Large intestine (tissue), 3 donors: ENCODE measurements around the gene RAB3C. TPM values are rescaled to one million over a fixed set of nuclear protein-coding genes. Genes with fewer than 3 reads are reported as not detected.
"Not testable (repeated sequence)": the region's sequence is repeated elsewhere in the genome, so short reads cannot be mapped to it uniquely, and the experiment has no call there.

Experiments
- DNase-seq, 2 donors: peaks; one replicate each; pipeline versions ENCODE4 v3.0.0 to v3.0.0-alpha.2; 2013
- H3K27ac ChIP-seq: one replicate; pipeline ENCODE4 v1.5.1; 2013; ENCODE audit warnings: low read length
- H3K27me3 ChIP-seq: 2 replicates; pipeline ENCODE4 v1.6.1; 2013; ENCODE audit warnings: low read length; ENCODE audit not compliant: control insufficient read depth, insufficient read depth
- H3K36me3 ChIP-seq: 2 replicates; pipeline ENCODE4 v1.6.1; 2013; ENCODE audit warnings: low read length; ENCODE audit not compliant: control insufficient read depth, insufficient read depth
- H3K4me1 ChIP-seq: one replicate; pipeline ENCODE4 v1.6.1; 2013; ENCODE audit warnings: low read length; ENCODE audit not compliant: control insufficient read depth, insufficient read depth
- H3K4me3 ChIP-seq: one replicate; pipeline ENCODE4 v1.5.1; 2013; ENCODE audit warnings: low read length
- H3K9me3 ChIP-seq: one replicate; pipeline ENCODE4 v1.6.1; 2013; ENCODE audit warnings: mild to moderate bottlenecking, low read depth, low read length, moderate library complexity; ENCODE audit not compliant: control insufficient read depth
- whole genome bisulfite sequencing: methylation state at CpG from one replicate; pipeline ENCODE4 v1.1.5; 2013; ENCODE audit warnings: low lambda C conversion rate; ENCODE audit not compliant: insufficient coverage; 5-methylcytosine and 5-hydroxymethylcytosine counted together
- polyA plus RNA-seq: library from polyadenylated mRNA; unstranded; fragments of 120-200 nt; gene quantifications from one replicate; pipeline ENCODE4 v1.2.1, GENCODE V29; 2013

Gene RAB3C
- polyA plus RNA-seq, 1 donor = 12.6 TPM

DNA sequence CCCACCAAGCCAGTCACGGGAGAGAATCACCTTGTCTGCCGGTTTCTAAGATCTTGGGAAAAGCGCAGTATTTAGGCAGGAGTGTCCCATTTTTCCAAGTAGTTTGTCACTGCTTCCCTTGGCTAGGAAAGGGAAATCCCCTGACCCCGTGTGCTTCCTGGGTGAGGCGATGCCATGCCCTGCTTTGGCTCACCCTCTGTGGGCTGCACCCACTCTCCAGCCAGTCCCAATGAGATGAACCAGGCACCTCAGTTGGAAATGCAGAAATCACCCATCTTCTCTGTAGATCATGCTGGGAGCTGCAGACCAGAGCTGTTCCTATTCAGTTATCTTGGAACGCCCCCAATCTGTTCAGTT lies 116.9 kb downstream of the RAB3C start:
- H3K4me1 ChIP-seq = no peaks in the 10 kb centered on the region
- H3K36me3 ChIP-seq = no peaks in the 10 kb centered on the region
- no CpG with 5 or more reads among the region's 6 CpGs for WGBS
- H3K27me3 ChIP-seq = no peaks in the 10 kb centered on the region
- no peak overlapping the region for H3K27ac ChIP-seq
- DNase-seq = no peak
- H3K4me3 ChIP-seq = no peak overlapping the region
- H3K9me3 ChIP-seq = no peaks in the 10 kb centered on the region

DNA sequence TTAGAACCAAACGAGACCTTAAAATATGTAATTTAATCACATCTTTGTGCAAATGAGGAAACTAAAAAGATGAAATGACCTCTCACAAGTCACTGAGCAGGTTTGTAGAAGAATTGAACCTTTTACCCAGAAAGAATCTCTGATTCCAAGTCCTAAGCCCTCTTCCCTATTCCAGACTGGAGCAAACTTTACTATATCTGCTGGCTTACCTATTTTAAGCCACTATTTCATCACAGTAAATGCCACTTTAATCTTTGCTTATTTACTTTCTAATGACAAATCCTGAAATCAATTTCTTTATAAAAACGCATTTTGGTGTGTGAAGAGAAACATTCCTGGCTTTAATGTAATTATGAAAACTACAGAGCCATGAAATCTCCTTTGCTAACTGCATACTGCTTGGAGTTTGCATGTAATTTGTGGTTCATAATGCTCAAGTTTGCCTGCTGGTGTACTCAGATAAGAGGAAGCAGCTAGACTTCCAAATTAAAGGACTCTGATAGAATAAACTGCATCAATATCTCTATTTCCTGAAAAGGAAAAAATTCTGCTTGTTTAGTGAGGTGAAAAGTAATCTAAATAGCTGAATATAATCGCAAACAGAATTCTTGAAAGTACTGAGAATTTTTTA lies 121.2 kb downstream of the RAB3C start:
- 100% methylated on average over 1 of the region's 3 CpGs for WGBS
- no peak for DNase-seq
- Histone ChIP-seq H3K27ac (no peak overlapping the region), H3K9me3 (no peaks in the 10 kb centered on the region), H3K4me1 (no peaks in the 10 kb centered on the region), H3K27me3 (no peaks in the 10 kb centered on the region), H3K36me3 (no peaks in the 10 kb centered on the region), H3K4me3 (no peak overlapping the region)

DNA sequence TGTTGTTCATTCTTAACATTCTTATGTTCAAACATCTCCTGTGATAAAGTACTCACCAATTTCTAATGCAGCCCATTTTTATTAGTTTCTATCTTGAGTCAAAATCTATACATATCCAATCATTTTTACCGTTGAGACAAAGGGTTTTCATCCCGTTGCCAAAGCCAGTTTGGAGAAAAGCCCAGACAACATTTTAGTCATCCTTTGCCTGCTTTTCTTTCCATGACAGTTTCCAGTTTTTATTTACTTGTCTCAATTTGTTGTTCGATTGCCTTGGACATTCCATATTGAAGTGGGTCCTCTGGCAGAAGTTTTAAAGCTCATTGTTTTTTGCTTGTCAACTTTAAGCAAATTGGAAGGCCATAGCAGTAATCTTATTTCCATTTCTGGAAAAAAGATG lies 123.9 kb downstream of the RAB3C start:
- DNase-seq = no peak
- H3K9me3 ChIP-seq = no peaks in the 10 kb centered on the region
- H3K27me3 ChIP-seq = no peaks in the 10 kb centered on the region
- H3K36me3 ChIP-seq = no peaks in the 10 kb centered on the region
- no peaks in the 10 kb centered on the region for H3K4me1 ChIP-seq
- WGBS = 92% methylated on average over 3 of the region's 3 CpGs
- H3K27ac ChIP-seq = no peak overlapping the region
- H3K4me3 ChIP-seq = no peak overlapping the region

DNA sequence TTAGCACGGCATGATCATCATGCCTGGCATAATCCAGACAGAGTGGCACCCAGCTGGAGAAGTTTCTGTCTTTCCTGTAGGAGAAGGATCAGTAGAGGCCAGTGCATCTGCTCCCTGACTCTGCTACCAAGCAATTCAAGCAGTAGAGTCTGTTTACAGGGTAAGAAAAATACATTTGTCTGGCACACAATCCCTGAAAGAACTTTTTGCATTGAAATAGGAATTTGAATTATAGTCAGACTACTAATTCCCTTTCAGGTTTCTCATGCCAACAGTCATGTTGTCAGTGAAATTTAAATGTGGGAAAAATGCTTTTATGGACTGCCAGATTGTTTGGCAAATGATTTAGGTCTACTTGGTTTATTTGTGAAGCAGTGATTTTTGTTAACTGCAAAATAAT lies 125.6 kb downstream of the RAB3C start:
- H3K27me3 ChIP-seq = no peaks in the 10 kb centered on the region
- no peaks in the 10 kb centered on the region for H3K36me3 ChIP-seq
- no peaks in the 10 kb centered on the region for H3K4me1 ChIP-seq
- no peak overlapping the region for H3K4me3 ChIP-seq
- no peaks in the 10 kb centered on the region for H3K9me3 ChIP-seq
- WGBS = no CpG with 5 or more reads among the region's 1 CpG
- no peak for DNase-seq
- no peak overlapping the region for H3K27ac ChIP-seq

DNA sequence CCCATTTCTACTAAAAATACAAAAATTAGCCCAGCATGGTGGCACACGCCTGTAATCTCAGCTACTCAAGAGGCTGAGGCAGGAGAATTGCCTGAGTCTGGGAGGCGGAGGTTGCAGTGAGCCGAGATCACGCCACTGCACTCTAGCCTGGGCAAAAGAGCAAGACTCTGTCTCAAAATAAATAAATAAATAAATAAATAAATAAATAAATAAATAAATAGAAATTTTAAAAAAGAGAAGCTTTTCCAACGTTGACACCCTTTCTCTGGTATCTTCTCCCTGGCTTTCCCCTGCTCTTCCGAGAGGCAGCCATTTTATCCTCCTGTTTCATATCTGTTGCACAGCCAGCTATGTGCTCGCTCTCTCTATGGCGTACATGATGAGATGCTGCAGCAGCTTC lies 127.5 kb downstream of the RAB3C start:
- H3K27me3 ChIP-seq, H3K36me3 ChIP-seq, H3K27ac ChIP-seq, DNase-seq, H3K4me3 ChIP-seq, H3K9me3 ChIP-seq, H3K4me1 ChIP-seq: not testable (repeated sequence)
- 97% methylated on average over 4 of the region's 8 CpGs for WGBS

DNA sequence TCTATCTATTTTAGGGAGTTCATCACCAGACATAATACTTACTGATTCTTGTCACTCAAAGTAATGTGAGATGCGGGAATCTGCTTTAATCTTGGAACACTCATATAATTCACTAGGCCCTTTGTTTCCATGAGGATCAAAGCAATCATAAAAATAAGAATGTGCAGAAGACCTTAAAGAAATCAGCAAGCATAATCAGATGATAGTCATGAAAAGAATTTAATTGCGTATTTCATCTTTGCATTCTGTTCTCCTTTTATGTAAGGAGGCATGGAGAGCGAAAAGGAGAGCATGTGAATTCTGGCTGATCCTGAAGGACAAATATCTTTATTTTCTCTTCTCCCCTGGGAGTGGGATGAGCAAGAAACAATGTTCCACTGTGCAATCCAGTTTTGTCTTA lies 128.0 kb downstream of the RAB3C start:
- H3K4me3 ChIP-seq = no peak overlapping the region
- H3K9me3 ChIP-seq = no peaks in the 10 kb centered on the region
- H3K36me3 ChIP-seq = no peaks in the 10 kb centered on the region
- H3K27ac ChIP-seq = no peak overlapping the region
- WGBS = 100% methylated on average over 1 of the region's 3 CpGs
- no peaks in the 10 kb centered on the region for H3K4me1 ChIP-seq
- H3K27me3 ChIP-seq = no peaks in the 10 kb centered on the region
- DNase-seq = no peak

DNA sequence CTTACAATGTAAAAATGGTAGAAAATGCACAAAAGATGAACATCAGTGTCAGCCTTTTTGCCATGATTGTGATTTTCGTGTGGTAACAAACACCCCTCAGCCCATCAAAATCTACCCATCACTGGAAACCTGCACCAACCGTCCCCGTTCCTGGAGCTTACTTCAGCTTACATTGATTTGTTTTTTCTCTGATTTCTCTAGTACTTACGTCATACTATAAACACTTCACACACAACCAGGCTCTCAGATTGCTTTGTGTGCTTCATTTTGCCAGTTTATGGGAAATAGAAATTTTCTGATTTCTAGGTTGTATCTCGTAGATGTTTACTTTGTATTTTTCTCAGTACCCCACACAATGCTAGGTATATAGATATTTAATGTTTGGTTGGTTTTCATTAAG lies 129.1 kb downstream of the RAB3C start:
- Histone ChIP-seq H3K9me3 (no peaks in the 10 kb centered on the region), H3K27me3 (no peaks in the 10 kb centered on the region), H3K4me1 (no peaks in the 10 kb centered on the region), H3K36me3 (no peaks in the 10 kb centered on the region), H3K27ac (no peak overlapping the region), H3K4me3 (no peak overlapping the region)
- DNase-seq = no peak
- 81% methylated on average over 4 of the region's 5 CpGs for WGBS

DNA sequence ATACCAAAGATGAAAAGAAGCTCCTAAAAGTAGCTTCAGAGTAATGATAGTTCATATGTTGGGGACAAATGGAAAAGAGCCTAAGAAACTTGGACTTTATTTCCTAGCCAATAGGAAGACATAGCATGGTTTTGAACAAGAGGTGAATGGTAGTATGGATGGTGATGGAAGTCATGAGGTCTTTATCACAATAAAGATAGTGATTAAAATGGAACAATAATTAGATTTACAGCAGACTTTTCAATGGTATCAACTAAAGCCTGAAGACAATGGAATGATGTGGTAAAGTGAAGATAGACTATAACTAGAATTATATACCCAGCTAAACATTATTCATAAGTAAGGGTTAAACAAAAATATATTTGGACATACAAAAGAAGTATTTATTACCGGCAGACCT lies 131.2 kb downstream of the RAB3C start:
- no peaks in the 10 kb centered on the region for H3K27me3 ChIP-seq
- H3K9me3 ChIP-seq = no peaks in the 10 kb centered on the region
- 100% methylated on average over 1 of the region's 1 CpG for WGBS
- H3K4me3 ChIP-seq = no peak overlapping the region
- no peak overlapping the region for H3K27ac ChIP-seq
- no peak for DNase-seq
- no peaks in the 10 kb centered on the region for H3K36me3 ChIP-seq
- no peaks in the 10 kb centered on the region for H3K4me1 ChIP-seq

DNA sequence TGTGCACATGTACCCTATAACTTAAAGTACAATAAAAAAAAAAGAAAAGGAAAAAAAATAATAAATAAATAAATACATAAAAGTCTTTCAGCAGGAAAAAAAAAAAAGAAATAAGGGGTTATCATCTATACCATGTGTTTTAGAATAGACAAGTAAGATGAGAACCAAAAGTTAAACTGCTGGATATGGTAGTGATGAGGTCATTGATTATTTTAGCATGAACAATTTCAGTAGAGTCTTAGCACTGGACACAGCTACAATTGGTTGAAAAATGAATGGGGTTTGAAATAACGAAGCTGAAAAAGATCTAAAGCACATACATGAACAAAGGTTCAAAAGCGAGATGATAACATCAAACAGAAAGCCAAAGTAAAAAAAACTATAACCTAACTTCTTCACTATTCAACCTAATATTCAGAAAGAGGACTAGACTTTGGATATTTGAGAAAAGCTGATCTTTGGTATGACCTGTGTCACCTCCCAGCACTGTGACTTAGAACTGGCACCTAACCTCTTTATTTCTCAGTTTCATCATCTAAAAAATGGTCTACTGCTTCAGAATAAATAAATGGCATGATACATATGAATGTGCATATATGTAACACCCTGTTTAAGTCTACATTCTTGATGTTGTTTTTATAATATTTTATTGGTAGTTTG lies 133.3 kb downstream of the RAB3C start:
- Histone ChIP-seq H3K4me1 (no peaks in the 10 kb centered on the region), H3K27me3 (no peaks in the 10 kb centered on the region), H3K27ac (no peak overlapping the region), H3K36me3 (no peaks in the 10 kb centered on the region), H3K9me3 (no peaks in the 10 kb centered on the region), H3K4me3 (no peak overlapping the region)
- 100% methylated on average over 1 of the region's 2 CpGs for WGBS
- DNase-seq = no peak

DNA sequence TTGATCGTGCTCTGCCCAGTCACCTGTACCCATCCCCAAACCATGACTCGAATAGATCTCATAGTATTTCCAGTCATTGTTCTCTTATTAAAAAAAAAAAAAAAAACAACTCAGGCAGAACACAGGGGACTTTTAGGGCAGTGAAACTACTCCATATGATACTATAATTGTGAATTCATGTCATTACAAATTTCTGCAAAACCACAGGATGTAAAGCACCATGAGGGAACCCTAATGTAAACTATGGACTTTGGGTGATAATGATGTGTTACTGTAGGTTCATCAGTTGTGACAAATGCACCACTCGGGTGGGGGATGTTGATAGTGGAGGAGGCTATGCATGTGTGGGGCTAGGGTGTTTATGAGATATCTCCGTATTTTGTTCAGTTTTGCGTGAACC lies 133.8 kb downstream of the RAB3C start:
- no peak for DNase-seq
- H3K4me3 ChIP-seq = no peak overlapping the region
- H3K27me3 ChIP-seq = no peaks in the 10 kb centered on the region
- H3K9me3 ChIP-seq = no peaks in the 10 kb centered on the region
- no peak overlapping the region for H3K27ac ChIP-seq
- WGBS = 93% methylated on average over 2 of the region's 5 CpGs
- H3K4me1 ChIP-seq = no peaks in the 10 kb centered on the region
- H3K36me3 ChIP-seq = no peaks in the 10 kb centered on the region
